CD14-positive monocyte (primary cell): ENCODE measurements around the gene TTLL8. TPM values are rescaled to one million over a fixed set of nuclear protein-coding genes. Genes with fewer than 3 reads are reported as not detected.

Source experiments
- DNase-seq, 3 donors: peaks; one replicate each; pipeline ENCODE4 v3.0.0-alpha.2; 2011 to 2022
- H2AFZ ChIP-seq: 2 replicates; pipeline ENCODE4 v1.6.0; 2012; ENCODE audit warnings: mild to moderate bottlenecking, low read depth, low read length, inconsistent platforms; ENCODE audit not compliant: insufficient read depth, poor library complexity, severe bottlenecking
- H3K27ac ChIP-seq, 2 donors: 1 replicate in 1 of 2; 2 replicates in 1 of 2; pipeline ENCODE4 v1.5.1; 2012 to 2013; ENCODE audit warnings: low read length in 2 of 2, control low read depth in 1 of 2, inconsistent platforms in 1 of 2, low read depth in 1 of 2, mild to moderate bottlenecking in 1 of 2
- H3K27me3 ChIP-seq, 2 donors: one replicate each; pipeline versions ENCODE4 v1.6.0 to v1.6.1; 2011 to 2013; ENCODE audit warnings: low read length in 2 of 2; ENCODE audit not compliant: control insufficient read depth in 2 of 2, insufficient read depth in 2 of 2
- H3K36me3 ChIP-seq, 2 donors: replicated peaks in 1 of 2; 1 replicate in 1 of 2; 2 replicates in 1 of 2; pipeline versions ENCODE4 v1.5.1 to v1.6.1; 2012 to 2013; ENCODE audit warnings: low read length in 2 of 2, control low read depth in 1 of 2, inconsistent platforms in 1 of 2, mild to moderate bottlenecking in 1 of 2; ENCODE audit not compliant: insufficient read depth in 2 of 2, control insufficient read depth in 1 of 2
- H3K4me1 ChIP-seq, 2 donors: 1 replicate in 1 of 2; 2 replicates in 1 of 2; pipeline versions ENCODE4 v1.5.1 to v1.6.1; 2012 to 2013; ENCODE audit warnings: low read length in 2 of 2, control low read depth in 1 of 2, inconsistent platforms in 1 of 2, mild to moderate bottlenecking in 1 of 2, moderate library complexity in 1 of 2; ENCODE audit not compliant: insufficient read depth in 2 of 2, control insufficient read depth in 1 of 2
- H3K4me2 ChIP-seq: replicated peaks from 2 replicates; pipeline ENCODE3; 2012; ENCODE audit warnings: low read length, moderate library complexity, mild to moderate bottlenecking; ENCODE audit not compliant: poor library complexity, severe bottlenecking; ENCODE audit errors: extremely low read depth
- H3K4me3 ChIP-seq, 3 experiments: fragments of 200-600 bp in 1 of 3; sonication (generic) in 1 of 3; replicated peaks in 1 of 3; 1 replicate in 2 of 3; 2 replicates in 1 of 3; pipeline ENCODE4 v1.5.1; 2011 to 2013; ENCODE audit warnings: low read length in 3 of 3, mild to moderate bottlenecking in 3 of 3, control low read depth in 2 of 3, low read depth in 2 of 3, inconsistent platforms in 1 of 3, moderate library complexity in 1 of 3
- H3K79me2 ChIP-seq: 2 replicates; pipeline ENCODE4 v1.6.0; 2012; ENCODE audit warnings: mild to moderate bottlenecking, control low read depth, inconsistent platforms, low read length, moderate library complexity; ENCODE audit not compliant: insufficient read depth
- H3K9ac ChIP-seq: 2 replicates; pipeline ENCODE4 v1.6.0; 2017; ENCODE audit warnings: low read length, mild to moderate bottlenecking; ENCODE audit not compliant: insufficient read depth, poor library complexity, severe bottlenecking
- H3K9me3 ChIP-seq, 2 donors: replicated peaks in 1 of 2; 1 replicate in 1 of 2; 2 replicates in 1 of 2; pipeline versions ENCODE4 v1.5.1 to v1.6.1; 2012 to 2013; ENCODE audit warnings: low read length in 2 of 2, control low read depth in 1 of 2; ENCODE audit not compliant: control insufficient read depth in 1 of 2, insufficient read depth in 1 of 2
- H4K20me1 ChIP-seq: 2 replicates; pipeline ENCODE4 v1.6.0; 2012; ENCODE audit warnings: mild to moderate bottlenecking, low read length, control low read depth, moderate library complexity; ENCODE audit not compliant: insufficient read depth
- H3K27ac Mint-ChIP-seq, 7 donors: one replicate each; pipeline ENCODE4 v1.8.0; 2020; ENCODE audit warnings: mild to moderate bottlenecking in 7 of 7, mixed read lengths in 7 of 7, moderate library complexity in 6 of 7, inconsistent platforms in 2 of 7
- H3K27me3 Mint-ChIP-seq, 3 donors: one replicate each; pipeline ENCODE4 v1.8.0; 2021 to 2022; ENCODE audit warnings: low read depth in 3 of 3, mild to moderate bottlenecking in 3 of 3, mixed read lengths in 3 of 3, moderate library complexity in 3 of 3, inconsistent platforms in 1 of 3
- H3K36me3 Mint-ChIP-seq, 2 donors: one replicate each; pipeline ENCODE4 v1.8.0; 2020; ENCODE audit warnings: mixed read lengths in 2 of 2, inconsistent platforms in 1 of 2, mild to moderate bottlenecking in 1 of 2
- H3K4me1 Mint-ChIP-seq: one replicate; pipeline ENCODE4 v1.8.0; 2020; ENCODE audit warnings: mild to moderate bottlenecking, mixed read lengths
- H3K4me3 Mint-ChIP-seq, 2 donors: one replicate each; pipeline ENCODE4 v1.8.0; 2020; ENCODE audit warnings: mild to moderate bottlenecking in 2 of 2, mixed read lengths in 2 of 2, moderate library complexity in 1 of 2
- H3K9me3 Mint-ChIP-seq, 7 donors: one replicate each; pipeline ENCODE4 v1.8.0; 2020 to 2022; ENCODE audit warnings: mixed read lengths in 7 of 7, mild to moderate bottlenecking in 6 of 7, moderate library complexity in 6 of 7, inconsistent platforms in 2 of 7
- CTCF ChIP-seq: fragments of 200-600 bp; IDR thresholded peaks from one replicate; pipeline ENCODE4 v1.8.0; 2022; ENCODE audit warnings: antibody characterized with exemption, mild to moderate bottlenecking
- WGBS: methylation state at CpG from one replicate; pipeline ENCODE4 v1.1.5; 2013; ENCODE audit warnings: missing lambda C conversion rate; ENCODE audit not compliant: insufficient coverage; 5-methylcytosine and 5-hydroxymethylcytosine counted together
- intact Hi-C, 2 donors: fragments of 100-400 bp; cut with micrococcal nuclease; formaldehyde crosslinking; loops; one replicate each; pipeline versions ENCODE4 v1.15.0 to v1.15.1; 2023
- polyA plus RNA-seq, 3 donors: library from polyadenylated mRNA; depleted of rRNA in 1 of 3; unstranded in 2 of 3; stranded (reverse) in 1 of 3; fragments of 300-500 nt in 2 of 3; fragments of >200 nt in 1 of 3; fragmentation: Illumina TruSeq in 2 of 3; gene quantifications; 1 replicate in 2 of 3; 2 replicates in 1 of 3; pipeline ENCODE4 v1.2.3, GENCODE V29; 2012 to 2021

TTLL8 gene
- polyA plus RNA-seq, 3 donors = not detected

GRCh38 chr22:50046481-50047245, 11.4 kb downstream of the TTLL8 start:
- Histone ChIP-seq H3K4me1 (peaks cover 0 to 6% of the 10 kb centered on the region in 2 donors), H3K4me3 (no peak overlapping the region), H3K79me2 (no peaks in the 10 kb centered on the region), H3K27ac (no peak overlapping the region), H3K9me3 (no peaks in the 10 kb centered on the region), H2AFZ (no peak overlapping the region), H4K20me1 (no peaks in the 10 kb centered on the region), H3K4me2 (no peak overlapping the region), H3K36me3 (no peaks in the 10 kb centered on the region), H3K9ac (no peak overlapping the region), H3K27me3 (peaks cover 0 to 5% of the 10 kb centered on the region in 2 donors)
- Mint-ChIP-seq H3K4me3 (no peak overlapping the region), H3K36me3 (no peaks in the 10 kb centered on the region), H3K4me1 (peaks cover 7% of the 10 kb centered on the region), H3K27me3 (peaks cover 23 to 25% (median 24%) of the 10 kb centered on the region in 3 donors), H3K27ac (no peak overlapping the region), H3K9me3 (peaks cover 0 to 6% (median 1%) of the 10 kb centered on the region in 7 donors)
- 91% methylated on average over 8 of the region's 27 CpGs for WGBS
- DNase-seq = no peak
- intact Hi-C loops = no loop called here
- TF ChIP-seq CTCF = no peak

GRCh38 chr22:50046019-50046415, 12.1 kb downstream of the TTLL8 start:
- Mint-ChIP-seq H3K4me1 (peaks cover 7% of the 10 kb centered on the region), H3K36me3 (no peaks in the 10 kb centered on the region), H3K9me3 (peaks cover 0 to 6% (median 1%) of the 10 kb centered on the region in 7 donors), H3K4me3 (no peak overlapping the region), H3K27ac (no peak overlapping the region), H3K27me3 (peaks cover 23 to 25% (median 24%) of the 10 kb centered on the region in 3 donors)
- DNase-seq = no peak
- H3K4me1 ChIP-seq = peaks cover 0 to 6% of the 10 kb centered on the region in 2 donors
- 91% methylated on average over 16 of the region's 19 CpGs for WGBS
- H3K36me3 ChIP-seq = no peaks in the 10 kb centered on the region
- H3K27me3 ChIP-seq = peaks cover 0 to 5% of the 10 kb centered on the region in 2 donors
- no peak overlapping the region for H3K4me2 ChIP-seq
- intact Hi-C loops = no loop called here
- H4K20me1 ChIP-seq = no peaks in the 10 kb centered on the region
- no peak for TF ChIP-seq CTCF
- H3K4me3 ChIP-seq = no peak overlapping the region
- no peaks in the 10 kb centered on the region for H3K9me3 ChIP-seq
- H3K9ac ChIP-seq = no peak overlapping the region
- no peak overlapping the region for H2AFZ ChIP-seq
- no peak overlapping the region for H3K27ac ChIP-seq
- H3K79me2 ChIP-seq = no peaks in the 10 kb centered on the region
